Thyroid gland (tissue), 4 donors: Measurements from ENCODE around the gene HACD2.

Source experiments
- POLR2A ChIP-seq, 2 donors: fragments of 450-650 bp; IDR thresholded peaks; one replicate each; pipeline ENCODE4 v1.6.1; 2017; ENCODE audit warnings: antibody characterized with exemption in 2 of 2, mild to moderate bottlenecking in 2 of 2, moderate library complexity in 1 of 2
- TF ChIP-seq, protein P1 (sequence below), 6 experiments: fragments of 200-600 bp in 3 of 6; fragments of 450-650 bp in 3 of 6; sonication (generic) in 3 of 6; IDR thresholded peaks; one replicate each; pipeline ENCODE4 v1.5.1; 2016 to 2019; ENCODE audit warnings: antibody characterized with exemption in 6 of 6, mild to moderate bottlenecking in 2 of 6, inconsistent platforms in 1 of 6, moderate library complexity in 1 of 6

DNA sequence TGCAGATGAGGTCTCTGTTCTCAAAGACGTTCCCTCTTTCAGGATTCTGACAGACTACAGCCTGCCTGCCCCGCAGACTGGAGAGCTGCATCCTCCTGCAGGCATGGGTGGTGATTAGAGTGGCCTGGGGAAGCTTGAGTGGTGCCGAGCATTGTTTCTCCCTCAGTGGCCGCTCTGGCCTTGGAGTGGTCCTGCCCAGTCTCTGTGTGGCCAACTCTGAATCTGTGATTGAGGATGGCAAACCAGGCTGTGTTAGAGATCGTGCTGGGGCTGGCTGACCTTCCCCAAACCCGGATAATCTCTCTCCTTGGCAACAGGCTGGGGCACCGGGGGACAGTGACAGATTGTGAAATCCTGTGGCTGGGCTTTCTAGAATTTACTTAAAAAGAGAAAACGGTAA is 125.0 kb downstream of the HACD2 start:
- TF ChIP-seq, protein P1, sequence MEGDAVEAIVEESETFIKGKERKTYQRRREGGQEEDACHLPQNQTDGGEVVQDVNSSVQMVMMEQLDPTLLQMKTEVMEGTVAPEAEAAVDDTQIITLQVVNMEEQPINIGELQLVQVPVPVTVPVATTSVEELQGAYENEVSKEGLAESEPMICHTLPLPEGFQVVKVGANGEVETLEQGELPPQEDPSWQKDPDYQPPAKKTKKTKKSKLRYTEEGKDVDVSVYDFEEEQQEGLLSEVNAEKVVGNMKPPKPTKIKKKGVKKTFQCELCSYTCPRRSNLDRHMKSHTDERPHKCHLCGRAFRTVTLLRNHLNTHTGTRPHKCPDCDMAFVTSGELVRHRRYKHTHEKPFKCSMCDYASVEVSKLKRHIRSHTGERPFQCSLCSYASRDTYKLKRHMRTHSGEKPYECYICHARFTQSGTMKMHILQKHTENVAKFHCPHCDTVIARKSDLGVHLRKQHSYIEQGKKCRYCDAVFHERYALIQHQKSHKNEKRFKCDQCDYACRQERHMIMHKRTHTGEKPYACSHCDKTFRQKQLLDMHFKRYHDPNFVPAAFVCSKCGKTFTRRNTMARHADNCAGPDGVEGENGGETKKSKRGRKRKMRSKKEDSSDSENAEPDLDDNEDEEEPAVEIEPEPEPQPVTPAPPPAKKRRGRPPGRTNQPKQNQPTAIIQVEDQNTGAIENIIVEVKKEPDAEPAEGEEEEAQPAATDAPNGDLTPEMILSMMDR (IDR thresholded peaks at IDR 0.05) = no peak
- no peak for TF ChIP-seq POLR2A (IDR thresholded peaks at IDR 0.05)
